K562 (cell line): Measurements from ENCODE around the gene DSCAM. TPM values are rescaled to one million over a fixed set of nuclear protein-coding genes. Genes with fewer than 3 reads are reported as not detected.

ENCODE experiments used
- ATAC-seq: fragments of 200-7000 bp; cut with Tn5 transposase; 3 replicates; pipeline ENCODE4 v1.9.1; 2020; ENCODE audit warnings: moderate library complexity
- BruUV-seq: library from RNA; stranded (reverse); fragments of 400-500 nt; replicated peaks from 2 replicates; lab custom pipeline; 2021; lab: Mats Ljungman, UMichigan
- CTCF ChIA-PET: fragments of 300-600 bp; formaldehyde crosslinking; extraction: SDS; loops from one replicate; lab custom pipeline; 2021; ENCODE audit warnings: low intra/inter-chr PET ratio; lab: Yijun Ruan, JAX
- POLR2A ChIA-PET: fragments of 300-600, 350-650 bp; sonication (Branson Sonifier 250); formaldehyde crosslinking; extraction: SDS; loops from one replicate; lab custom pipeline; 2021; ENCODE audit warnings: antibody characterized with exemption, inconsistent platforms; lab: Yijun Ruan, JAX
- DNase-seq, 4 experiments: peaks; one replicate each; pipeline versions ENCODE4 v3.0.0 to v3.0.0-alpha.2; 2011 to 2018; ENCODE audit warnings: low spot score in 3 of 4, mixed read lengths in 3 of 4; ENCODE audit errors: extremely low read depth in 1 of 4
- FAIRE-seq: peaks from 2 replicates; lab custom pipeline; 2011; peaks lifted over from hg19 to GRCh38; lab: Jason Lieb, UNC
- H2AFZ ChIP-seq: 2 replicates; pipeline ENCODE4 v1.6.0; 2011; ENCODE audit warnings: low read depth, low read length, control low read depth, inconsistent platforms
- H3K27ac ChIP-seq: fragments of 200-600 bp; 3 replicates; pipeline ENCODE4 v1.8.0; 2011; ENCODE audit warnings: low read depth, mild to moderate bottlenecking, control low read depth, inconsistent platforms, low read length, moderate library complexity, mixed read lengths; ENCODE audit errors: extremely low read depth
- H3K27me3 ChIP-seq, 2 experiments: fragments of 300-600 bp in 1 of 2; 2 replicates in 1 of 2; 3 replicates in 1 of 2; pipeline versions ENCODE4 v1.6.0 to v1.8.0; 2011; ENCODE audit warnings: inconsistent platforms in 2 of 2, low read length in 2 of 2, mild to moderate bottlenecking in 1 of 2, mixed read lengths in 1 of 2, moderate library complexity in 1 of 2; ENCODE audit not compliant: control insufficient read depth in 2 of 2, insufficient read depth in 2 of 2
- H3K36me3 ChIP-seq: fragments of 300-600 bp; 3 replicates; pipeline ENCODE4 v1.8.0; 2011; ENCODE audit warnings: mild to moderate bottlenecking, low read length, inconsistent platforms; ENCODE audit not compliant: control insufficient read depth, insufficient read depth
- H3K4me1 ChIP-seq, 2 experiments: fragments of 200-600 bp in 1 of 2; replicated peaks in 1 of 2; 2 replicates in 1 of 2; 3 replicates in 1 of 2; pipeline versions ENCODE4 v1.5.1 to v1.8.0; 2011; ENCODE audit warnings: inconsistent platforms in 2 of 2, low read length in 2 of 2, mild to moderate bottlenecking in 1 of 2, mixed read lengths in 1 of 2, moderate library complexity in 1 of 2; ENCODE audit not compliant: control insufficient read depth in 2 of 2, insufficient read depth in 2 of 2
- H3K4me2 ChIP-seq: 2 replicates; pipeline ENCODE4 v1.6.1; 2011; ENCODE audit warnings: low read length, control low read depth, inconsistent platforms, mixed read lengths; ENCODE audit not compliant: insufficient read depth
- H3K4me3 ChIP-seq: fragments of 200-600 bp; sonication (generic), shearing (Covaris generic); 2 replicates; pipeline ENCODE4 v1.5.1; 2016; ENCODE audit warnings: control low read depth, inconsistent platforms
- H3K79me2 ChIP-seq: fragments of 200-600 bp; 3 replicates; pipeline ENCODE4 v1.8.0; 2011; ENCODE audit warnings: low read length, inconsistent platforms; ENCODE audit not compliant: control insufficient read depth, insufficient read depth
- H3K9ac ChIP-seq, 2 experiments: 2 replicates each; pipeline versions ENCODE4 v1.6.0 to v1.6.1; 2011; ENCODE audit warnings: low read depth in 2 of 2, low read length in 2 of 2, control low read depth in 1 of 2, inconsistent platforms in 1 of 2, mild to moderate bottlenecking in 1 of 2, mixed read lengths in 1 of 2; ENCODE audit not compliant: insufficient read depth in 1 of 2
- H3K9me1 ChIP-seq: one replicate; pipeline ENCODE4 v1.6.0; 2011; ENCODE audit warnings: inconsistent platforms, mild to moderate bottlenecking, low read length, moderate library complexity; ENCODE audit not compliant: control insufficient read depth, insufficient read depth
- H3K9me3 ChIP-seq: replicated peaks from 2 replicates; pipeline ENCODE4 v1.5.1; 2011; ENCODE audit warnings: low read depth, low read length, inconsistent platforms; ENCODE audit not compliant: control insufficient read depth, insufficient read depth
- H4K20me1 ChIP-seq: replicated peaks from 2 replicates; pipeline ENCODE4 v1.6.1; 2011; ENCODE audit warnings: low read length, inconsistent platforms, mixed read lengths; ENCODE audit not compliant: control insufficient read depth, insufficient read depth
- ARID3B ChIP-seq: fragments of 250-450 bp; sonication (Bioruptor Pico); IDR thresholded peaks from 2 replicates; pipeline ENCODE4 v1.4.0; 2020; ENCODE audit warnings: borderline replicate concordance
- IRF9 ChIP-seq: fragments of 450-650 bp; IDR thresholded peaks from 2 replicates; pipeline ENCODE4 v1.6.1; 2016; ENCODE audit warnings: missing biosample characterization, missing genetic modification characterization
- KAT8 ChIP-seq: fragments of 450-650 bp; IDR thresholded peaks from 2 replicates; pipeline ENCODE4 v1.6.1; 2016; ENCODE audit warnings: low read depth, mild to moderate bottlenecking
- LEF1 ChIP-seq: fragments of 450-650 bp; IDR thresholded peaks from 2 replicates; pipeline ENCODE4 v1.6.1; 2016; ENCODE audit warnings: mild to moderate bottlenecking
- MLX ChIP-seq, 2 experiments: fragments of 450-650 bp in 1 of 2; sonication (generic) in 1 of 2; formaldehyde crosslinking; conservative IDR thresholded peaks; 2 replicates each; pipeline versions ENCODE4 v1.4.0 to v1.8.1; 2020 to 2022; ENCODE audit warnings: mild to moderate bottlenecking in 1 of 2, missing genetic modification reagents in 1 of 2
- XRCC5 ChIP-seq: fragments of 200-400 bp; formaldehyde crosslinking; IDR thresholded peaks from 2 replicates; pipeline ENCODE4 v1.6.1; 2017; ENCODE audit warnings: low read depth, mild to moderate bottlenecking, low read length
- ZBTB7A ChIP-seq: IDR thresholded peaks from 2 replicates; pipeline ENCODE4 v1.6.1; 2011; ENCODE audit warnings: low read depth, mild to moderate bottlenecking, low read length, moderate library complexity, borderline replicate concordance; ENCODE audit not compliant: control insufficient read depth
- ZKSCAN3 ChIP-seq: fragments of 250-450 bp; sonication (Bioruptor Pico); IDR thresholded peaks from 2 replicates; pipeline ENCODE4 v1.4.0; 2020
- WGBS: fragments of 100-300 bp; shearing (Covaris generic); methylation state at CpG from one replicate; pipeline ENCODE4 v1.1.6; 2016; ENCODE audit warnings: low coverage, mixed read lengths; ENCODE audit not compliant: insufficient coverage; ENCODE audit errors: missing lambda C conversion rate; 5-methylcytosine and 5-hydroxymethylcytosine counted together
- in situ Hi-C: fragments of 300-500 bp; cut with MboI; formaldehyde crosslinking; loops from 4 replicates; pipeline ENCODE4 v1.15.0; 2018; ENCODE audit warnings: inconsistent platforms, mixed read lengths
- intact Hi-C: fragments of 100-400 bp; cut with micrococcal nuclease; formaldehyde crosslinking; loops from 2 replicates; pipeline ENCODE4 v1.14.2; 2022
- polyA plus RNA-seq, 8 experiments: library from polyadenylated mRNA; depleted of rRNA in 4 of 8; stranded (reverse) in 5 of 8; unstranded in 3 of 8; fragments of >200 nt; fragmentation: Nextera tagmentation in 2 of 8; fragmentation: Illumina TruSeq in 1 of 8; extraction: Ambion mirVana in 2 of 8; extraction: Trizol in 1 of 8; gene quantifications; 2 replicates each; pipeline versions ENCODE4 v1.2.1 to v1.2.3, GENCODE V29; 2011 to 2014; ENCODE audit warnings: inconsistent platforms in 1 of 8, missing spikeins in 1 of 8
- total RNA-seq, 7 experiments: library from RNA; depleted of rRNA in 6 of 7; stranded (reverse); fragments of >200 nt in 6 of 7; fragmentation: Illumina TruSeq in 2 of 7; extraction: Trizol in 2 of 7; gene quantifications; 2 replicates each; pipeline versions ENCODE4 v1.2.1 to v1.2.3, GENCODE V29; 2011 to 2021; ENCODE audit warnings: low replicate concordance in 1 of 7
- TF ChIP-seq, protein P1 (sequence below): fragments of 250-450 bp; sonication (Bioruptor Pico); IDR thresholded peaks from 2 replicates; pipeline ENCODE4 v1.5.0; 2021; ENCODE audit warnings: mild to moderate bottlenecking, moderate library complexity

DSCAM gene
- total and polyA plus RNA-seq, 9 of the 15 experiments (the other 6 are each of a cell fraction or from before 2014, with no cell fraction given): not detected

DNA sequence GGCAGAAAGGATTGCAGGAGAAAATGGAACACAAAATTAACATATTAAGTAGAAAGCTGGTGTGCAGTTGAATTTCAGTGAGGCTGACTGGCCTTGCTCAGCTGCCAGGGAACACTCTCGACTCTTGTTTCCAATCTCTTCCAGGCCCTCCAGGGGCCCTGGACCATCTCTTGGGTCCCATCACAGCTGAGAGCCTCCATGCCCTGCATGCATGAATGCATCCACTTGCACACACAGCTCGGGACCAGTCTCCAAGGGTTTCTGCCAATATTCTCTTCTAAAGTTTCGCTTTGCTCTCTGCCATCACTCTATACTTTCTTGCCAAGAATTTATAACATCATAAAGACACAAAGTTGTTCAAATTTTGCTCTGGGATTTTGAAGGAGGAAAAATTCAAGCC, 200.3 kb downstream of the DSCAM start:
- Histone ChIP-seq H3K9ac (no peak overlapping the region), H3K27me3 (no peaks in the 10 kb centered on the region), H3K79me2 (no peaks in the 10 kb centered on the region), H3K4me2 (no peak overlapping the region), H2AFZ (no peak overlapping the region), H3K9me3 (peaks cover 3% of the 10 kb centered on the region; the same call in 1 of the 2 replicates), H3K4me1 (no peaks in the 10 kb centered on the region), H3K27ac (no peak overlapping the region), H4K20me1 (no peaks in the 10 kb centered on the region), H3K36me3 (no peaks in the 10 kb centered on the region), H3K4me3 (no peak overlapping the region), H3K9me1 (no peaks in the 10 kb centered on the region)
- POLR2A ChIA-PET: no interaction called here
- WGBS: 0% methylated on average over 3 of the region's 3 CpGs
- DNase-seq: no peak
- intact Hi-C loops (no loop called here), in situ Hi-C loops (no loop called here)
- no peak for ATAC-seq
- CTCF ChIA-PET: no interaction called here
- TF ChIP-seq XRCC5 (no peak), LEF1 (no peak), MLX (CRISPR knock-in tag; conservative IDR thresholded peaks at IDR 0.05) (no peak), ZBTB7A (no peak), ARID3B (CRISPR knock-in tag) (no peak), ZKSCAN3 (CRISPR knock-in tag) (no peak), KAT8 (no peak), IRF9 (tag) (no peak)
- TF ChIP-seq, protein P1, sequence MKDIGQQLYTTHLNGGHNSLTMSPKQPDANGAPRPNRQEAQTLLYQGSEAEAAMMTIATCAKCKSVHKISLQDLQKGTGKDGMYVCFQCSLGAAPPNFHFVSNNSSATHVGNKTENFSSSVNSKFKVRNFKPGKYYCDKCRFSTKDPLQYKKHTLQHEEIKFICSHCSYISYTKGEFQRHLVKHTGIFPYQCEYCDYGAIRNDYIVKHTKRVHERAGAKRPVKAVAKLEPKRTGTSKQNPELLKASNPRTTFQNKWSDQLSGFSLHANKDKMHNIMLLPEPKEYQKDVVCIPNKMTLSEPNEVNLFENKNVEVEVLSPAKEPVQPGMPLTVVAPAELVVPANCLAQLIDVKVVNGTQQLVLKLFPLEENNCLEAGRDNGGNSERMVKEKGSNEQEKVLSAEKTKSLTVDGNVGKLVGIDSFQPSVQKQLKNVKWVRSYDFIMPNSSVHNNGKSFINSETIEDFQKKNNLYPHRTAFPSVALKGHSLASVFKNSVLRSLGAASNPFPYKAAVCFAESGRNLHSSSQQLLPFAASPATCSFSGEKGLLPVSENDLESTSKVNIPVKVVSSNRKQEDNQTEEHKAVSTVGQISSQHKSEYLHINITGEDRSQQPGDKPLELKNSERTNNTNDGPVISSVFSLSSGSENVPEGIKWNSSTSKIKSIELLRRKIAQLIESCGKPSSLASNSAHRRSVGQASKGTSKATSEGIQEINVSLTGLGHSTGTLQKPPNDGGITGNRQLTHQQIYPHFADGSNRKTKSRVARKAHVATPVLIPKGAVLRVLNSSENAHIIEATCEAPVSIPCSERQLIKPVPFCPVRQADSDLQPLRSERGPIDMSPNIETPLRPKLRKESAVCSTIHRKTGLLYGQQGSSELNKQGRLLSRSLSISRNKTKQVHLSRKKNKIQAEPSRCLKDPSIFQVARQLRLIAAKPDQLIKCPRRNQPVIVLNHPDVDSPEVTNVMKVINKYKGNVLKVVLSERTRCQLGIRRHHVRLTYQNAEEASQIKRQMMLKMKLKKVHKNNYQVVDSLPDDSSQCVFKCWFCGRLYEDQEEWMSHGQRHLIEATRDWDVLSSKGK (CRISPR knock-in tag): no peak
- BruUV-seq: no TSS peak
- FAIRE-seq: no peak
